AG10803 (cell line): ENCODE results near the gene ALG14.
A peak's percentile ranks its signal among the peaks of the same experiment; 100 is the strongest.

Source experiments
- DNase-seq: peaks from one replicate; pipeline ENCODE4 v3.0.0; 2010; ENCODE audit warnings: low read depth
- H3K4me3 ChIP-seq: 2 replicates; pipeline ENCODE4 v1.5.1; 2011; ENCODE audit warnings: mild to moderate bottlenecking, low read length, control low read depth
- CTCF ChIP-seq: conservative IDR thresholded peaks from 2 replicates; pipeline ENCODE4 v1.5.1; 2011; ENCODE audit warnings: mild to moderate bottlenecking, low read length, control low read depth, inconsistent platforms

ALG14 gene

GRCh38 chr1:95086949-95087533 is 14.3 kb upstream of the ALG14 start:
- peak; percentile 91 for DNase-seq
- TF ChIP-seq CTCF: no peak
- no peak overlapping the region for H3K4me3 ChIP-seq

- DNase-seq: no peak
- no peak overlapping the region for H3K4me3 ChIP-seq
- TF ChIP-seq CTCF: no peak
These were observed 12.6 kb upstream of the ALG14 start for GRCh38 chr1:95085376-95085775.

GRCh38 chr1:95084317-95085176 is 11.8 kb upstream of the ALG14 start:
- peak; percentile 56 for TF ChIP-seq CTCF
- peak; percentile 17 for DNase-seq
- no peak overlapping the region for H3K4me3 ChIP-seq

- DNase-seq: no peak
- TF ChIP-seq CTCF: no peak
- H3K4me3 ChIP-seq: no peak overlapping the region
These were observed 8.1 kb upstream of the ALG14 start for GRCh38 chr1:95080879-95081278.

- DNase-seq: no peak
- no peak overlapping the region for H3K4me3 ChIP-seq
- no peak for TF ChIP-seq CTCF
These were observed 7.7 kb upstream of the ALG14 start for GRCh38 chr1:95080446-95080845.

GRCh38 chr1:95076034-95076433 is 3.3 kb upstream of the ALG14 start:
- TF ChIP-seq CTCF: no peak
- no peak for DNase-seq

GRCh38 chr1:95073446-95073845 is 695 bp upstream of the ALG14 start:
- DNase-seq: no peak
- peak overlapping the region; percentile 76 for H3K4me3 ChIP-seq
- TF ChIP-seq CTCF: no peak

More at GRCh38 chr1:95076034-95076433, 3.3 kb upstream of the ALG14 start:
- H3K4me3 ChIP-seq: no peak overlapping the region
